Uterus (tissue), 4 donors: ENCODE data around the gene NFE2L1. TPM values are rescaled to one million over a fixed set of nuclear protein-coding genes. Genes with fewer than 3 reads are reported as not detected.
"Not testable (repeated sequence)": the region's sequence is repeated elsewhere in the genome, so short reads cannot be mapped to it uniquely, and the experiment has no call there.

Experiments used
- DNase-seq, 2 donors: peaks; one replicate each; pipeline ENCODE4 v3.0.0-alpha.2; 2019 to 2020
- H3K27ac ChIP-seq, 2 donors: fragments of 200-600 bp; sonication (generic); 1 replicate in 1 of 2; 2 replicates in 1 of 2; pipeline ENCODE4 v1.5.1; 2016 to 2018
- H3K27me3 ChIP-seq, 2 donors: fragments of 200-600 bp; sonication (generic); one replicate each; pipeline ENCODE4 v1.5.1; 2018 to 2019; ENCODE audit warnings: control low read depth in 1 of 2
- H3K36me3 ChIP-seq, 2 donors: fragments of 200-600 bp; sonication (generic); one replicate each; pipeline ENCODE4 v1.5.1; 2019; ENCODE audit warnings: control low read depth in 1 of 2
- H3K4me1 ChIP-seq, 2 donors: fragments of 200-600 bp; sonication (generic); one replicate each; pipeline ENCODE4 v1.5.1; 2018 to 2019; ENCODE audit warnings: control low read depth in 1 of 2
- H3K4me3 ChIP-seq, 2 donors: fragments of 200-600 bp; sonication (generic); 1 replicate in 1 of 2; 2 replicates in 1 of 2; pipeline ENCODE4 v1.5.1; 2018 to 2019; ENCODE audit warnings: mild to moderate bottlenecking in 1 of 2
- H3K9me3 ChIP-seq, 2 donors: fragments of 200-600 bp; sonication (generic); one replicate each; pipeline ENCODE4 v1.5.1; 2019; ENCODE audit warnings: control low read depth in 1 of 2
- CTCF ChIP-seq, 4 experiments: fragments of 200-600 bp in 2 of 4; fragments of 450-650 bp in 2 of 4; sonication (generic) in 2 of 4; IDR thresholded peaks; one replicate each; pipeline ENCODE4 v1.5.1; 2016 to 2019; ENCODE audit warnings: antibody characterized with exemption in 4 of 4, mild to moderate bottlenecking in 2 of 4, moderate library complexity in 1 of 4
- POLR2A ChIP-seq, 2 donors: fragments of 450-650 bp; IDR thresholded peaks; one replicate each; pipeline ENCODE4 v1.6.1; 2016; ENCODE audit warnings: antibody characterized with exemption in 2 of 2, mild to moderate bottlenecking in 1 of 2, moderate library complexity in 1 of 2
- intact Hi-C: fragments of 100-400 bp; cut with DNase I; formaldehyde crosslinking; loops from one replicate; pipeline ENCODE4 v1.15.1; 2023; ENCODE audit warnings: low total_unique reads
- total RNA-seq, 4 donors: library from RNA; depleted of rRNA in 3 of 4; stranded (reverse); fragments of >200 nt in 3 of 4; gene quantifications; one replicate each; pipeline versions ENCODE4 v1.1.0 to v1.2.4, GENCODE V29; 2014 to 2023
- donor health status: DM: yes; HTN: yes; CAD: no.

Gene NFE2L1
- total RNA-seq: 100 to 1,000 TPM in 2 of 4 donors, 10 to 100 TPM in 2; 85.6 to 323 (median 176) TPM

GRCh38 chr17:48047741-48048383, at the start of gene NFE2L1:
NFE2L1 (plus strand) TSS chr17:48048359; CDS start chr17:48051119, 2,760 bp downstream.
- DNase-seq: peak; percentile 98 to 100
- peak within 1 kb of the TSS; percentile 98 for H3K27ac ChIP-seq
- H3K36me3 ChIP-seq: no peaks in the 10 kb centered on the region
- H3K4me3 ChIP-seq: peak within 1 kb of the TSS; percentile 83 to 84
- H3K9me3 ChIP-seq: no peaks in the 10 kb centered on the region
- TF ChIP-seq POLR2A (IDR thresholded peaks at IDR 0.05): peak; percentile 47 to 62
- TF ChIP-seq CTCF (IDR thresholded peaks at IDR 0.05): peak in 2 of 4 experiments; percentile 10 to 14
- peaks cover 14 to 26% of the 10 kb centered on the region in 2 donors for H3K4me1 ChIP-seq
- intact Hi-C loops: no loop called here
- no peaks in the 10 kb centered on the region for H3K27me3 ChIP-seq

- H3K4me3 ChIP-seq: no peak overlapping the region
- H3K9me3 ChIP-seq: no peaks in the 10 kb centered on the region
- H3K27me3 ChIP-seq: no peaks in the 10 kb centered on the region
- no peak for DNase-seq
- H3K36me3 ChIP-seq: no peaks in the 10 kb centered on the region
- no peak overlapping the region for H3K27ac ChIP-seq
- intact Hi-C loops: no loop called here
- TF ChIP-seq CTCF (IDR thresholded peaks at IDR 0.05) (no peak), POLR2A (IDR thresholded peaks at IDR 0.05) (no peak)
- H3K4me1 ChIP-seq: no peaks in the 10 kb centered on the region
Observed at GRCh38 chr17:47999582-47999981, 48.6 kb upstream of the NFE2L1 start.

GRCh38 chr17:48001197-48001596, 47.0 kb upstream of the NFE2L1 start:
- intact Hi-C loops: no loop called here
- TF ChIP-seq POLR2A (IDR thresholded peaks at IDR 0.05): no peak
- TF ChIP-seq CTCF (IDR thresholded peaks at IDR 0.05): no peak

GRCh38 chr17:48001657-48002056, 46.5 kb upstream of the NFE2L1 start:
- H3K27me3 ChIP-seq, H3K36me3 ChIP-seq, H3K9me3 ChIP-seq, DNase-seq, intact Hi-C loops, H3K27ac ChIP-seq, H3K4me3 ChIP-seq, H3K4me1 ChIP-seq: not testable (repeated sequence)

More at GRCh38 chr17:48001197-48001596, 47.0 kb upstream of the NFE2L1 start:
- Histone ChIP-seq H3K4me1 (no peaks in the 10 kb centered on the region), H3K27ac (no peak overlapping the region), H3K36me3 (no peaks in the 10 kb centered on the region), H3K4me3 (no peak overlapping the region), H3K27me3 (no peaks in the 10 kb centered on the region), H3K9me3 (no peaks in the 10 kb centered on the region)
- DNase-seq: no peak

GRCh38 chr17:48002266-48002915, 45.8 kb upstream of the NFE2L1 start:
- Histone ChIP-seq H3K4me1 (no peaks in the 10 kb centered on the region), H3K27me3 (no peaks in the 10 kb centered on the region), H3K27ac (peak overlapping the region in 1 of 2 donors; percentile 24), H3K4me3 (no peak overlapping the region), H3K36me3 (no peaks in the 10 kb centered on the region), H3K9me3 (no peaks in the 10 kb centered on the region)
- DNase-seq: no peak
- TF ChIP-seq CTCF (IDR thresholded peaks at IDR 0.05) (no peak), POLR2A (IDR thresholded peaks at IDR 0.05) (no peak)
- intact Hi-C loops: no loop called here
